Gastroesophageal sphincter (tissue), 3 donors: ENCODE data around the gene AHR.

Experiments
- CTCF ChIP-seq, 4 experiments: fragments of 200-600 bp in 2 of 4; fragments of 450-650 bp in 2 of 4; sonication (generic) in 1 of 4; IDR thresholded peaks; one replicate each; pipeline ENCODE4 v1.5.1; 2017 to 2019; ENCODE audit warnings: antibody characterized with exemption in 4 of 4, mild to moderate bottlenecking in 2 of 4, moderate library complexity in 2 of 4
- EP300 ChIP-seq: sonication (generic); formaldehyde crosslinking; IDR thresholded peaks from one replicate; pipeline ENCODE4 v1.6.1; 2017; ENCODE audit warnings: antibody characterized with exemption, mild to moderate bottlenecking
- POLR2A ChIP-seq, 2 donors: fragments of 450-650 bp; IDR thresholded peaks; one replicate each; pipeline ENCODE4 v1.6.1; 2017; ENCODE audit warnings: antibody characterized with exemption in 2 of 2, mild to moderate bottlenecking in 2 of 2, moderate library complexity in 1 of 2
- POLR2AphosphoS5 ChIP-seq: sonication (generic); formaldehyde crosslinking; IDR thresholded peaks from one replicate; pipeline ENCODE4 v1.6.1; 2017; ENCODE audit warnings: antibody characterized with exemption

DNA sequence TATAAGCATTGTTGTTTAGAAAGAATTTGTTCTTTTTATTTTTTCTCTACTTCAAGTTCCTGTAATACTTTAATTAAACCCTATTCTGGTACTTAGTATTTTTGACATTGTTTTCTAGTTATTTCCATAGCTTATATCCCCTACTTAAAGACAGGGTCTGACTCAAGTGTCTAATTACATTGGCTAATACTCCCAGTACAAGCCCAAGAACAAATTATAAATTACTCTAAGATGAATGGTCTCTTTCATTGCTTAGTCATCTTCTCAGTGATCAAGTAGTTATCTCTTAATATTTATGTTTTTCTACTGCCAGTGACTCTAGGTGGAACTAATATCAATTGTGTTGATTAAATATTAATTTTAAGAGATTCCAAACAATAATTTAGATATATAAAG lies 21.6 kb downstream of the AHR start:
- TF ChIP-seq CTCF (IDR thresholded peaks at IDR 0.05) (no peak), EP300 (no peak), POLR2AphosphoS5 (no peak), POLR2A (IDR thresholded peaks at IDR 0.05) (no peak)
